Muscle layer of colon (tissue), 2 donors: ENCODE data around the gene RPUSD4.

Source experiments
- H3K27ac ChIP-seq: one replicate; pipeline ENCODE4 v1.7.0; 2013; ENCODE audit warnings: low read depth, mild to moderate bottlenecking, low read length, moderate library complexity
- H3K27me3 ChIP-seq, 2 donors: one replicate each; pipeline ENCODE4 v1.7.0; 2013; ENCODE audit warnings: low read length in 2 of 2, mild to moderate bottlenecking in 2 of 2; ENCODE audit not compliant: insufficient read depth in 2 of 2, control insufficient read depth in 1 of 2
- H3K36me3 ChIP-seq: one replicate; pipeline ENCODE4 v1.7.0; 2013; ENCODE audit warnings: mild to moderate bottlenecking, low read length; ENCODE audit not compliant: insufficient read depth
- H3K4me1 ChIP-seq: one replicate; pipeline ENCODE4 v1.7.0; 2013; ENCODE audit warnings: mild to moderate bottlenecking, low read length; ENCODE audit not compliant: insufficient read depth
- H3K4me3 ChIP-seq, 2 donors: one replicate each; pipeline ENCODE4 v1.7.0; 2013; ENCODE audit warnings: low read length in 2 of 2, low read depth in 1 of 2, mild to moderate bottlenecking in 1 of 2, moderate library complexity in 1 of 2
- H3K9ac ChIP-seq: one replicate; pipeline ENCODE4 v1.7.0; 2013; ENCODE audit warnings: low read length
- H3K9me3 ChIP-seq: one replicate; pipeline ENCODE4 v1.7.0; 2013; ENCODE audit warnings: mild to moderate bottlenecking, low read length
- donor health status: abdominal sarcoma.
- donor health status: Adenocarcinoma of cecum.

Gene RPUSD4

GRCh38 chr11:126207896-126208295, 3.6 kb downstream of the RPUSD4 start:
- Histone ChIP-seq H3K9ac (no peak overlapping the region), H3K4me3 (no peak overlapping the region), H3K4me1 (peaks cover 7% of the 10 kb centered on the region), H3K36me3 (peaks cover 29% of the 10 kb centered on the region), H3K27ac (no peak overlapping the region), H3K9me3 (no peaks in the 10 kb centered on the region), H3K27me3 (no peaks in the 10 kb centered on the region)

DNA sequence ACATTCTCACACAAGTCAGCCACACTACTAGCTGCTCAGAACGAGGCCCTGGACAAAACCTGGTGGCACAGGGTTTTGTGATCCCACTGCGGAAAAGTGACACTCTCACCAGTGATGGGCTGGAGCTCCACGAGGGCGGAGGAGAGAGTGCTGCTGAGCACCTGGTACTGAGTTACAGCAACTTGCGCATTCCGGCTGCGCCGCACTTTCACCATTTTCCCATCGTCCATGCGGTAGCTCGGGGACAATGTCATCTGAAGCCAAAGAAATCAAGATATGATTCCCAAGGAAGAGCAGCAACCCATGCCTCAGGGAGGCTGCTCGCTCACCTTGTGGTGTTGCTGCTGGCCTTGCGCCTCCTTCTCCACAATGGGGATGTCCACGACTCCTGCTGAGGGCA, 6.1 kb downstream of the RPUSD4 start:
- Histone ChIP-seq H3K4me3 (no peak overlapping the region), H3K27ac (no peak overlapping the region), H3K9ac (no peak overlapping the region), H3K36me3 (peaks cover 50% of the 10 kb centered on the region), H3K9me3 (no peaks in the 10 kb centered on the region), H3K4me1 (no peaks in the 10 kb centered on the region), H3K27me3 (no peaks in the 10 kb centered on the region)

GRCh38 chr11:126202646-126203359, 8.6 kb downstream of the RPUSD4 start:
- no peak overlapping the region for H3K9ac ChIP-seq
- H3K27me3 ChIP-seq = no peaks in the 10 kb centered on the region
- H3K36me3 ChIP-seq = peaks cover 66% of the 10 kb centered on the region
- H3K4me1 ChIP-seq = no peaks in the 10 kb centered on the region
- H3K27ac ChIP-seq = no peak overlapping the region
- H3K4me3 ChIP-seq = no peak overlapping the region
- no peaks in the 10 kb centered on the region for H3K9me3 ChIP-seq

- H3K36me3 ChIP-seq = peaks cover 57% of the 10 kb centered on the region
- no peaks in the 10 kb centered on the region for H3K27me3 ChIP-seq
- H3K9me3 ChIP-seq = no peaks in the 10 kb centered on the region
- H3K9ac ChIP-seq = no peak overlapping the region
- H3K4me3 ChIP-seq = no peak overlapping the region
- no peak overlapping the region for H3K27ac ChIP-seq
- peaks cover 6% of the 10 kb centered on the region for H3K4me1 ChIP-seq
These were observed 12.8 kb downstream of the RPUSD4 start for GRCh38 chr11:126198648-126199047.

GRCh38 chr11:126197277-126197939, 14.0 kb downstream of the RPUSD4 start:
- Histone ChIP-seq H3K27me3 (no peaks in the 10 kb centered on the region), H3K9me3 (no peaks in the 10 kb centered on the region), H3K36me3 (peaks cover 44% of the 10 kb centered on the region), H3K27ac (no peak overlapping the region), H3K4me1 (peaks cover 11% of the 10 kb centered on the region), H3K9ac (no peak overlapping the region), H3K4me3 (no peak overlapping the region)

GRCh38 chr11:126195119-126195518, 16.3 kb downstream of the RPUSD4 start:
- H3K4me3 ChIP-seq = no peak overlapping the region
- H3K27ac ChIP-seq = no peak overlapping the region
- no peaks in the 10 kb centered on the region for H3K27me3 ChIP-seq
- peaks cover 11% of the 10 kb centered on the region for H3K4me1 ChIP-seq
- H3K9me3 ChIP-seq = no peaks in the 10 kb centered on the region
- no peak overlapping the region for H3K9ac ChIP-seq
- peaks cover 33% of the 10 kb centered on the region for H3K36me3 ChIP-seq

DNA sequence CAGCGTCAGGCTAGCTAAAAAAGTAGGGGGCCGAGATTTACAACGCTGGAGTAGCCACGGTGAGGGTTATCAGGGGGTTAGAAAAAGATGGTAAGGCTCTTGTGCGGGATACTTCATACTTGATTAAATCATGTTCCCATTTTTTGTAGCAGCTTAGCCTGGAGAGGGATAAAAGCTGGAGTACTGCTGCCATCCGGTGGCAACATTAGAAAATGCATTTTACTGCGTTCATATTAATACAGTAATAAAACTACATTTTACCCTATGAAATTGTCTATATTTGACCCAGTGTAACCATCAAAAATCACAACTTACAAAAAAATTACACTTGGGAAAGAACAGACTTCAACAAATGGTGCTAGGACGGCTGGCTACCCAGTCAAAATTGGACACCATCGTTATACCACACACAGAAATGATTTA, 17.3 kb downstream of the RPUSD4 start:
- Histone ChIP-seq H3K4me3 (no peak overlapping the region), H3K9ac (no peak overlapping the region), H3K4me1 (peaks cover 11% of the 10 kb centered on the region), H3K36me3 (peaks cover 28% of the 10 kb centered on the region), H3K27me3 (no peaks in the 10 kb centered on the region), H3K27ac (no peak overlapping the region), H3K9me3 (no peaks in the 10 kb centered on the region)

- Histone ChIP-seq H3K27ac (no peak overlapping the region), H3K4me1 (peaks cover 11% of the 10 kb centered on the region), H3K9me3 (no peaks in the 10 kb centered on the region), H3K9ac (no peak overlapping the region), H3K27me3 (no peaks in the 10 kb centered on the region), H3K36me3 (peaks cover 28% of the 10 kb centered on the region), H3K4me3 (no peak overlapping the region)
These were observed 18.4 kb downstream of the RPUSD4 start for GRCh38 chr11:126193038-126193478.

GRCh38 chr11:126192361-126192760, 19.1 kb downstream of the RPUSD4 start:
- H3K4me1 ChIP-seq = peaks cover 11% of the 10 kb centered on the region
- H3K9me3 ChIP-seq = no peaks in the 10 kb centered on the region
- H3K36me3 ChIP-seq = peaks cover 21% of the 10 kb centered on the region
- H3K27me3 ChIP-seq = no peaks in the 10 kb centered on the region
- H3K27ac ChIP-seq = no peak overlapping the region
- no peak overlapping the region for H3K9ac ChIP-seq
- no peak overlapping the region for H3K4me3 ChIP-seq

DNA sequence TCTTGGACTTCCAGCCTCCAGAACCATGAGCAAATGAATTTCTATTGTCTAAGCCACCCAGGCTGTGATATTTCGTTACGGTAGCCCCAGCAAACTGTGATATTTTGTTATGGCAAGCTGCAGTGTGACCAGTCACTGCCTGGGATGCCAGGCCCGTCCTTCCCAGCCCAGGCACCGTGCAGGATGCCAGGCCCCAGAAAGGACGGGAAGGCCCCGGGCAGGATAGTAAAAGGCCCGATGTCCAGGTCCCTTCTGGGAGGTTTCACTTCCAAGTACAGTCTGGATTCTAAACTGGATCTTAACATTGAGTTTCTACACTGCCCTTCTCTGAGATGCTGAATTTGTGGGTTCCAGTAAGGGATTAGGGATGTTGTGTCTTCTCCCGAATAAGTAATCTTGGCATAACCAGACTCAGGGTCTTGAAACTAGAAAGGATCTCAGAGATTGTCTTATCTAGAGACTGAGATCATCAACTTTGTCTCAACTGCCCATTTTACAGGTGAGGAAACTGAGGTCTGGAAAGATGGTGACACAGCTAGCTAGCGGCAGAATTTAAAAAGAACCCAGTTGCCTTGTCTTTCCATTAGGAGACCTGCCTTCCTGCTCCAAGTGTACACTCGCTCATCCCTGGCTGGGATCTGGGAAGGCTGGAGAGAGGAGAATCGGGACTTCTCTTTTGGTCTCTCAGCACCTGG, 19.9 kb downstream of the RPUSD4 start:
- Histone ChIP-seq H3K9ac (no peak overlapping the region), H3K27me3 (no peaks in the 10 kb centered on the region), H3K27ac (no peak overlapping the region), H3K4me1 (peaks cover 18% of the 10 kb centered on the region), H3K36me3 (peaks cover 13% of the 10 kb centered on the region), H3K9me3 (no peaks in the 10 kb centered on the region), H3K4me3 (no peak overlapping the region)

GRCh38 chr11:126190792-126191191, 20.7 kb downstream of the RPUSD4 start:
- Histone ChIP-seq H3K9ac (no peak overlapping the region), H3K27ac (no peak overlapping the region), H3K27me3 (no peaks in the 10 kb centered on the region), H3K9me3 (no peaks in the 10 kb centered on the region), H3K4me3 (no peak overlapping the region), H3K36me3 (peaks cover 13% of the 10 kb centered on the region), H3K4me1 (peaks cover 25% of the 10 kb centered on the region)
